ENCODE results near the gene MRPS18A. TPM values are rescaled to one million over a fixed set of nuclear protein-coding genes. Genes with fewer than 3 reads are reported as not detected.

The MRPS18A gene
- total RNA-seq, 4 donors from 2014 or later = 30.3 to 54.7 (median 42.5) TPM

- DNase-seq (ENCODE audit: low spot score) = no peak
- no peak for ATAC-seq (ENCODE audit: low FRiP score)
- TF ChIP-seq CTCF (IDR thresholded peaks at IDR 0.05) = no peak
These were observed 65.8 kb downstream of the MRPS18A start for GRCh38 chr6:43621836-43622180.

Other genes with a start within 250 kb of the MRPS18A start
- 1 to 10 TPM in 3 of 4 donors, not detected in 1; 1.1 to 1.5 (median 1.2) TPM for gene DLK2, start 232.2 kb downstream of the MRPS18A start, total RNA-seq
- 10 to 100 TPM; 12.6 to 23.5 (median 15.7) TPM for gene TJAP1, start 210.2 kb downstream of the MRPS18A start, total RNA-seq
- under 1 TPM in 3 of 4 donors, not detected in 1; 0.19 to 0.48 (median 0.47) TPM for gene LRRC73, start 177.4 kb downstream of the MRPS18A start, total RNA-seq
- 100 to 1,000 TPM in 1 of 4 donors, 10 to 100 TPM in 3; 67.9 to 109 (median 91.3) TPM for gene YIPF3, start 170.9 kb downstream of the MRPS18A start, total RNA-seq
- 100 to 1,000 TPM in 1 of 4 donors, 10 to 100 TPM in 3; 22.5 to 104 (median 31.5) TPM for gene POLR1C, start 170.7 kb downstream of the MRPS18A start, total RNA-seq
- 100 to 1,000 TPM in 1 of 4 donors, 10 to 100 TPM in 3; 16.1 to 138 (median 21.9) TPM for gene XPO5, start 111.8 kb downstream of the MRPS18A start, total RNA-seq
- gene POLH, start 111.6 kb downstream of the MRPS18A start, total RNA-seq = 10 to 100 TPM in 1 of 4 donors, 1 to 10 TPM in 3; 8.3 to 11.0 (median 9.2) TPM
- gene GTPBP2, start 58.5 kb downstream of the MRPS18A start, total RNA-seq = 10 to 100 TPM; 37.5 to 65.7 (median 44.0) TPM
- gene MAD2L1BP, start 52.0 kb downstream of the MRPS18A start, total RNA-seq = 10 to 100 TPM; 26.3 to 49.0 (median 33.1) TPM
- under 1 TPM in 2 of 4 donors, not detected in 2; 0.09 to 0.44 TPM for gene RSPH9, start 42.8 kb downstream of the MRPS18A start, total RNA-seq
- 100 to 1,000 TPM; 157 to 656 (median 510) TPM for gene VEGFA, start 82.4 kb upstream of the MRPS18A start, total RNA-seq